WTC11 (cell line): ENCODE measurements around the gene PLXNB2. TPM values are rescaled to one million over a fixed set of nuclear protein-coding genes. Genes with fewer than 3 reads are reported as not detected.

Experiments used
- ATAC-seq: fragments of 200-7000 bp; cut with Tn5 transposase; 2 replicates; pipeline ENCODE4 v1.10.0; 2021; ENCODE audit warnings: mild to moderate bottlenecking, moderate library complexity
- CTCF ChIA-PET: fragments of 300-600 bp; sonication (Branson Sonifier 250); formaldehyde crosslinking; loops from one replicate; lab custom pipeline; 2021; ENCODE audit warnings: antibody characterized with exemption; lab: Charles Lee
- POLR2A ChIA-PET: fragments of 350-600 bp; sonication (Branson Sonifier 250); formaldehyde crosslinking; loops from one replicate; lab custom pipeline; 2021; ENCODE audit warnings: antibody characterized with exemption; lab: Charles Lee
- DNase-seq: peaks from one replicate; pipeline ENCODE4 v3.0.0; 2021; ENCODE audit warnings: low spot score
- H3K27ac Mint-ChIP-seq: 2 replicates; pipeline ENCODE4 v1.8.0; 2021; ENCODE audit warnings: mixed read lengths
- H3K27me3 Mint-ChIP-seq: 2 replicates; pipeline ENCODE4 v1.8.0; 2021; ENCODE audit warnings: low read depth, mild to moderate bottlenecking, moderate library complexity, mixed read lengths
- H3K36me3 Mint-ChIP-seq: 2 replicates; pipeline ENCODE4 v1.8.0; 2021; ENCODE audit warnings: mixed read lengths
- H3K4me1 Mint-ChIP-seq: 2 replicates; pipeline ENCODE4 v1.8.0; 2022; ENCODE audit warnings: mixed read lengths
- H3K4me3 Mint-ChIP-seq: 2 replicates; pipeline ENCODE4 v1.8.0; 2021; ENCODE audit warnings: mild to moderate bottlenecking, moderate library complexity, mixed read lengths
- H3K9me3 Mint-ChIP-seq: 2 replicates; pipeline ENCODE4 v1.8.0; 2021; ENCODE audit warnings: mixed read lengths
- ARID4B ChIP-seq: sonication (generic); formaldehyde crosslinking; IDR thresholded peaks from 2 replicates; pipeline ENCODE4 v1.8.0; 2023; ENCODE audit warnings: missing genetic modification reagents, mild to moderate bottlenecking, borderline replicate concordance
- ATF6 ChIP-seq: sonication (generic); formaldehyde crosslinking; IDR thresholded peaks from 2 replicates; pipeline ENCODE4 v1.8.1; 2023; ENCODE audit warnings: mild to moderate bottlenecking, missing genetic modification reagents
- CDX4 ChIP-seq: fragments of 250-450 bp; sonication (Bioruptor Pico); IDR thresholded peaks from 2 replicates; pipeline ENCODE4 v1.9.0; 2021; ENCODE audit warnings: moderate library complexity, mild to moderate bottlenecking, inconsistent platforms, borderline replicate concordance
- CREM ChIP-seq: sonication (generic); formaldehyde crosslinking; IDR thresholded peaks from 2 replicates; pipeline ENCODE4 v1.8.1; 2022; ENCODE audit warnings: mild to moderate bottlenecking, missing genetic modification reagents, moderate library complexity
- ESRRA ChIP-seq: sonication (generic); formaldehyde crosslinking; IDR thresholded peaks from 2 replicates; pipeline ENCODE4 v1.8.1; 2022; ENCODE audit warnings: mild to moderate bottlenecking, missing genetic modification reagents, borderline replicate concordance
- FOXJ3 ChIP-seq: sonication (generic); formaldehyde crosslinking; IDR thresholded peaks from 2 replicates; pipeline ENCODE4 v1.9.0; 2021; ENCODE audit warnings: missing genetic modification reagents, mild to moderate bottlenecking, borderline replicate concordance
- JAZF1 ChIP-seq: fragments of 250-450 bp; sonication (Bioruptor Pico); IDR thresholded peaks from 2 replicates; pipeline ENCODE4 v1.9.0; 2021; ENCODE audit warnings: moderate library complexity, mild to moderate bottlenecking, inconsistent platforms
- MAX ChIP-seq: sonication (generic); formaldehyde crosslinking; IDR thresholded peaks from 2 replicates; pipeline ENCODE4 v1.8.0; 2022; ENCODE audit warnings: mild to moderate bottlenecking, missing genetic modification reagents
- NR1H2 ChIP-seq: sonication (generic); formaldehyde crosslinking; IDR thresholded peaks from 2 replicates; pipeline ENCODE4 v1.9.0; 2021; ENCODE audit warnings: mild to moderate bottlenecking, moderate library complexity, missing genetic modification reagents
- RELA ChIP-seq: sonication (generic); formaldehyde crosslinking; IDR thresholded peaks from 2 replicates; pipeline ENCODE4 v1.8.1; 2022; ENCODE audit warnings: missing genetic modification reagents, mild to moderate bottlenecking, borderline replicate concordance
- SMAD3 ChIP-seq: sonication (generic); formaldehyde crosslinking; IDR thresholded peaks from 2 replicates; pipeline ENCODE4 v1.8.0; 2022; ENCODE audit warnings: missing genetic modification reagents, mild to moderate bottlenecking, borderline replicate concordance
- ZNF671 ChIP-seq: fragments of 250-450 bp; sonication (Bioruptor Pico); IDR thresholded peaks from 2 replicates; pipeline ENCODE4 v1.8.0; 2021; ENCODE audit warnings: mild to moderate bottlenecking
- total RNA-seq: library from RNA; stranded (reverse); gene quantifications from 3 replicates; pipeline ENCODE4 v1.2.3, GENCODE V29; 2021
- TF ChIP-seq, protein P1 (sequence below): fragments of 250-450 bp; sonication (Bioruptor Pico); IDR thresholded peaks from 2 replicates; pipeline ENCODE4 v1.9.0; 2021; ENCODE audit warnings: mild to moderate bottlenecking
- TF ChIP-seq, protein P2 (sequence below): sonication (generic); formaldehyde crosslinking; IDR thresholded peaks from 2 replicates; pipeline ENCODE4 v1.8.1; 2022; ENCODE audit warnings: mild to moderate bottlenecking, moderate library complexity, missing genetic modification reagents
- TF ChIP-seq, protein P3 (sequence below): sonication (generic); formaldehyde crosslinking; IDR thresholded peaks from 2 replicates; pipeline ENCODE4 v1.8.1; 2023; ENCODE audit warnings: mild to moderate bottlenecking, missing genetic modification reagents, moderate library complexity

The PLXNB2 gene
- total RNA-seq, 1 experiment from 2014 or later, result 113 TPM

GRCh38 chr22:50298937-50299784 is 8.3 kb downstream of the PLXNB2 start:
- H3K4me3 Mint-ChIP-seq, result peak overlapping the region; percentile 61

More at GRCh38 chr22:50298937-50299784, 8.3 kb downstream of the PLXNB2 start:
- Mint-ChIP-seq H3K27me3 (no peaks in the 10 kb centered on the region), H3K27ac (no peak overlapping the region), H3K9me3 (no peaks in the 10 kb centered on the region), H3K36me3 (no peaks in the 10 kb centered on the region), H3K4me1 (peaks cover 29% of the 10 kb centered on the region)
- ATAC-seq (no peak), DNase-seq (no peak)
- TF ChIP-seq CREM (CRISPR knock-in tag) (no peak), NR1H2 (CRISPR knock-in tag) (no peak), ZNF671 (CRISPR knock-in tag) (no peak), ARID4B (CRISPR knock-in tag) (no peak), MAX (no peak), ATF6 (CRISPR knock-in tag) (no peak), FOXJ3 (no peak), SMAD3 (CRISPR knock-in tag) (no peak), RELA (CRISPR knock-in tag) (no peak), ESRRA (CRISPR knock-in tag) (no peak), CDX4 (CRISPR knock-in tag) (no peak), JAZF1 (no peak)
- TF ChIP-seq, protein P1, sequence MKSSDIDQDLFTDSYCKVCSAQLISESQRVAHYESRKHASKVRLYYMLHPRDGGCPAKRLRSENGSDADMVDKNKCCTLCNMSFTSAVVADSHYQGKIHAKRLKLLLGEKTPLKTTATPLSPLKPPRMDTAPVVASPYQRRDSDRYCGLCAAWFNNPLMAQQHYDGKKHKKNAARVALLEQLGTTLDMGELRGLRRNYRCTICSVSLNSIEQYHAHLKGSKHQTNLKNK, result no peak
- TF ChIP-seq, protein P2, sequence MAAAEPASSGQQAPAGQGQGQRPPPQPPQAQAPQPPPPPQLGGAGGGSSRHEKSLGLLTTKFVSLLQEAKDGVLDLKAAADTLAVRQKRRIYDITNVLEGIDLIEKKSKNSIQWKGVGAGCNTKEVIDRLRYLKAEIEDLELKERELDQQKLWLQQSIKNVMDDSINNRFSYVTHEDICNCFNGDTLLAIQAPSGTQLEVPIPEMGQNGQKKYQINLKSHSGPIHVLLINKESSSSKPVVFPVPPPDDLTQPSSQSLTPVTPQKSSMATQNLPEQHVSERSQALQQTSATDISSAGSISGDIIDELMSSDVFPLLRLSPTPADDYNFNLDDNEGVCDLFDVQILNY (CRISPR knock-in tag), result no peak
- TF ChIP-seq, protein P3, sequence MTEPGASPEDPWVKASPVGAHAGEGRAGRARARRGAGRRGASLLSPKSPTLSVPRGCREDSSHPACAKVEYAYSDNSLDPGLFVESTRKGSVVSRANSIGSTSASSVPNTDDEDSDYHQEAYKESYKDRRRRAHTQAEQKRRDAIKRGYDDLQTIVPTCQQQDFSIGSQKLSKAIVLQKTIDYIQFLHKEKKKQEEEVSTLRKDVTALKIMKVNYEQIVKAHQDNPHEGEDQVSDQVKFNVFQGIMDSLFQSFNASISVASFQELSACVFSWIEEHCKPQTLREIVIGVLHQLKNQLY, result no peak
- ChIA-PET CTCF (interaction anchor here (0.5 to 2.6 kb wide), 7 partner anchors 28 to 200 kb away, joined by 3 to 18 read pairs (median 4); partner anchors contain the start of gene DENND6B), POLR2A (interaction anchor here (0.9 kb wide), 1 partner anchor 43 kb away, joined by 3 read pairs; no protein-coding TSS in a partner anchor)
